ENCODE measurements around the gene CNN1.

DNA sequence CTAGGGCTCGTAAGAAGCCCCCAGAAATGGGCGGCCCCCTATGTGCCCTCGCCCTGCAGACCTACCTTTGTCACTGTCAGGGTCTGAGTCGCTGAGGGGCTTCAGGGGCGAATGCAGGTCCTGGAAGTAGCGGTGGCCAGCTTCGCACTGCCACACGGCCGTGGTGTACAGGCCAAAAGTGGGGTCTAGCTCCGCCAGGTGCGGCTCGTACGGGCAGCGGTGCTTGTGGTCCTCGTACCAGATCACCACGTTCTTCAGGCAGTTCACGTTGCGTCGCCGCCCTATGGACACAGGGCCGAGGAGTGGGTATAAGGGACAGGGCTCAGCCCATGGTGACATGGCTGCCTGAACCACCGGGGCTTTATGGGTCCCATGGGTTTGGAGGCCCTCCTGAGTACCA is 42.8 kb upstream of the CNN1 start:
- TF ChIP-seq POLR2A (conservative IDR thresholded peaks at IDR 0.05), result no peak
- TF ChIP-seq TARDBP (IDR thresholded peaks at IDR 0.05), result no peak
- no peak for TF ChIP-seq ZBTB26 (CRISPR knock-in tag; IDR thresholded peaks at IDR 0.05)
- TF ChIP-seq HDAC3 (IDR thresholded peaks at IDR 0.05; ENCODE audit: borderline replicate concordance, partially characterized antibody), result no peak
- TF ChIP-seq NFIC (IDR thresholded peaks at IDR 0.05), result no peak
- TF ChIP-seq CTCF (IDR thresholded peaks at IDR 0.05 in 2 of 3, conservative IDR thresholded peaks at IDR 0.05 in 1 of 3; ENCODE audit: insufficient read depth in 2 of 3, low read depth in 1 of 3, low read length in 3 of 3), result no peak
- no peak for TF ChIP-seq ZNF445 (CRISPR knock-in tag; IDR thresholded peaks at IDR 0.05; ENCODE audit: low read depth)
- no peak for TF ChIP-seq ZNF507 (tag; conservative IDR thresholded peaks at IDR 0.05)
- TF ChIP-seq TAF7 (tag; IDR thresholded peaks at IDR 0.05), result no peak
- no peak for TF ChIP-seq POLR2AphosphoS2 (IDR thresholded peaks at IDR 0.05; ENCODE audit: low read length)
- TF ChIP-seq HDAC6 (IDR thresholded peaks at IDR 0.05; ENCODE audit: low read depth, low read length), result no peak
- no peak for TF ChIP-seq ATF7 (IDR thresholded peaks at IDR 0.05)
- no peak for TF ChIP-seq NFIX (CRISPR knock-in tag; IDR thresholded peaks at IDR 0.05; ENCODE audit: low read depth)
- TF ChIP-seq ZNF766 (CRISPR knock-in tag; conservative IDR thresholded peaks at IDR 0.05), result no peak
